T1000 (cell line): ENCODE results near the gene LRP1-AS.

Experiments
- DNase-seq: peaks from one replicate; lab custom pipeline; 2025; ENCODE audit warnings: mixed read lengths; lab: John Stamatoyannopoulos, UW

Gene LRP1-AS

GRCh38 chr12:57146961-57147944 lies at the start of gene LRP1-AS:
Gene LRP1-AS, minus strand, starts transcription at chr12:57147619.
- DNase-seq: peak; percentile 29

DNA sequence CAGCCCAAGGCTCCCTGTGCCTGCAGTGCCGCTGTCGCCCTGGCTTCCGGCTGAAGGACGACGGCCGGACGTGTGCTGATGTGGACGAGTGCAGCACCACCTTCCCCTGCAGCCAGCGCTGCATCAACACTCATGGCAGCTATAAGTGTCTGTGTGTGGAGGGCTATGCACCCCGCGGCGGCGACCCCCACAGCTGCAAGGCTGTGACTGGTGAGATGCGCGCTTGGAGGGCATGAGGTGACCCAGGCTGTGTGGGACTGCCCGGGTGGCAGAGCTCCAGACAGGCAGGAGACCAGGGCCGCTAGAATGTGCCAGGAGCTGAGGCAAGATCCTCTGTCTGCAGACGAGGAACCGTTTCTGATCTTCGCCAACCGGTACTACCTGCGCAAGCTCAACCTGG lies 49.5 kb upstream of the LRP1-AS start:
- DNase-seq: no peak

- DNase-seq: no peak
Observed at GRCh38 chr12:57196439-57196838, 49.0 kb upstream of the LRP1-AS start.

GRCh38 chr12:57195611-57196371 lies 48.4 kb upstream of the LRP1-AS start:
- DNase-seq: no peak

DNA sequence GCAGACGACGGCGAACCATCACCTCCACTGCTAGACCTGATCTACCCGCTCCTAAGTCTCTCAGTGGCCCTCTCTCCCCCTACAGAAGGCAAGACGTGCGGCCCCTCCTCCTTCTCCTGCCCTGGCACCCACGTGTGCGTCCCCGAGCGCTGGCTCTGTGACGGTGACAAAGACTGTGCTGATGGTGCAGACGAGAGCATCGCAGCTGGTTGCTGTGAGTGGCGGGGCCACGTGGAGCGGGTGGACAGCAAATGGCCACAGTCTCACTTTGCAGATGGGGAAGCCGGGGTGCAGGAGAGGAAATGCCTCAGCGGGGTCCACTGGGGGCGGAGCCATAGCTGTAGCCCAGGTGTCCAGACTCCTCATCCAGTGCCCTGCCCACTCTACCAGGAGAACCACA lies 47.8 kb upstream of the LRP1-AS start:
- DNase-seq: no peak

GRCh38 chr12:57194253-57194652 lies 46.8 kb upstream of the LRP1-AS start:
- DNase-seq: no peak

DNA sequence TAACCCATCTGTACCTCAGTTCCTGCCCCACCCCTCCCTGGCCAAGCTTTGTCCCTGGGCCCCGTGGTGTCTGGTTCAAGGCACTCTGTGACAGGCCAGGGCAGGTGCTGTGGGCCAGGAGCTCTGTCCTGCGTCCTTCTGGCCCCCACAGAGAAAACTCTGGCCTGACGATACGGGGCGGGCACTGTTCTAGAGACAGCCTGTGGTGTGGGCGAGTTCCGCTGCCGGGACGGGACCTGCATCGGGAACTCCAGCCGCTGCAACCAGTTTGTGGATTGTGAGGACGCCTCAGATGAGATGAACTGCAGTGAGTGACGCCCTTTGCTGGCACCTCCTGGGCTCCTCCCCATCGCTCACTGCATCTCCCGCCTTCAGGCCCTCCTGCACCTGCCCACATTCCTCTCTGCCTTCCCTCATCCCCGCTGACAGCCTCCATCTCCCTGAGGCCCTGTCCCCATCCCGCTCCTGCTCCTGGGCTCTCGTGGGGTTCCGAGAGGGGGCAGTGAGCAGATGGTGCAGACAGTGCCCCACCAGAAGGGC lies 46.4 kb upstream of the LRP1-AS start:
- no peak for DNase-seq

DNA sequence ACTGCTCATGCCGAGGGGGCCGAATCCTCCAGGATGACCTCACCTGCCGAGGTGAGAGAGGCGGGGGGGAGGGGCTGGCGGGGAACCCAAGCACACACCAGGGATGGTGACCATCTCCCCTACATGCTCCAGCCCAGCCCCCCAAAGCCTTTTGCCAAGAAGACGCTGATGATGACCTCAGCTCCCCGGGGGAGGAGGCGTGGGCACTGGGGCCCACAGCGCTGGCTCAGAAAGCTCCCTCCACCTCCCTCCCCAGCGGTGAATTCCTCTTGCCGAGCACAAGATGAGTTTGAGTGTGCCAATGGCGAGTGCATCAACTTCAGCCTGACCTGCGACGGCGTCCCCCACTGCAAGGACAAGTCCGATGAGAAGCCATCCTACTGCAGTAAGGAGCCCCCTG lies 45.5 kb upstream of the LRP1-AS start:
- no peak for DNase-seq

DNA sequence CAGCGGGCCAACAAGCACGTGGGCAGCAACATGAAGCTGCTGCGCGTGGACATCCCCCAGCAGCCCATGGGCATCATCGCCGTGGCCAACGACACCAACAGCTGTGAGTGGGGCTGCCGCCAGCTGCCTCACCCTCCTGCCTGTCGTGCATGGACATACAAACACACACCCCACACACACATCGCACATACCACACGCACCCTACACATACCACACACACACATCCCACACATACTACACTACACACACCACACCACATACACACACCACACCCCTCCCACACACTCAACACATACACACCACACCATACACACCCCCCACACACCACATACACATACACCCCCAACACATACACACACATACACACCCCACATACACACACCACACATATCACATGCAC lies 44.0 kb upstream of the LRP1-AS start:
- no peak for DNase-seq

GRCh38 chr12:57190821-57191220 lies 43.4 kb upstream of the LRP1-AS start:
- no peak for DNase-seq

DNA sequence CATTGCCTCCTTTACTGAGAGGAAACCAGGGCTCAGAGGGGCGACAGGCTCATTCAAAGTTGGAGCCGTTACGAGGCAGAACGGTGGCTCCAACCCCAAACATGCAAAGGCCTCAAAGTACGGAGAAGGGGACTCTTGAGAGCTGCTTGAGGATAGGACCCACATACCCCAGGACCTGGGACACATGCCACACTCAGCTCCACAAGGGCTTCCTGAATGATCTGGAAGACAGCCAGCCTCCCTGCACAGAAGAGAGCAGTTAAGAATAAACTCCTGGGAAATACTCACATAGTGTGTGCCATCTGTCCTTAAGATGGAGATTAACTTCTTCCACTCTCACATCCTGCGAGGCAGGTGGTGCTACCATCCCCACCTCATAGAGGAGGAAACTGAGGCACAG lies 42.6 kb upstream of the LRP1-AS start:
- no peak for DNase-seq

- no peak for DNase-seq
Observed at GRCh38 chr12:57188090-57188425, 40.6 kb upstream of the LRP1-AS start.

GRCh38 chr12:57187222-57188089 lies 40.0 kb upstream of the LRP1-AS start:
- no peak for DNase-seq

- DNase-seq: no peak
Observed at GRCh38 chr12:57185906-57186508, 38.6 kb upstream of the LRP1-AS start.

DNA sequence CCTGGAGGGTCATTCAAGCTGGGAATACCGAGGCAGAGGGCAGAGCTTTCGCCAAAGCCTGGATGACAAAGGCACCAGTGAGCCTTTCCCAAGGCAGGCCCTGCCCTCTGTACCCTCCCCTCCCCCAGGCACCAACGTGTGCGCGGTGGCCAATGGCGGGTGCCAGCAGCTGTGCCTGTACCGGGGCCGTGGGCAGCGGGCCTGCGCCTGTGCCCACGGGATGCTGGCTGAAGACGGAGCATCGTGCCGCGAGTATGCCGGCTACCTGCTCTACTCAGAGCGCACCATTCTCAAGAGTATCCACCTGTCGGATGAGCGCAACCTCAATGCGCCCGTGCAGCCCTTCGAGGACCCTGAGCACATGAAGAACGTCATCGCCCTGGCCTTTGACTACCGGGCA lies 38.0 kb upstream of the LRP1-AS start:
- DNase-seq: no peak

- DNase-seq: no peak
Observed at GRCh38 chr12:57183939-57184725, 36.7 kb upstream of the LRP1-AS start.

GRCh38 chr12:57182918-57183575 lies 35.6 kb upstream of the LRP1-AS start:
- peak; percentile 62 for DNase-seq

- no peak for DNase-seq
Observed at GRCh38 chr12:57181561-57182155, 34.2 kb upstream of the LRP1-AS start.

- DNase-seq: no peak
Observed at GRCh38 chr12:57181072-57181471, 33.7 kb upstream of the LRP1-AS start.
